ENCODE measurements around the gene PLEKHD1.

GRCh38 chr14:69493038-69493437 is 8.5 kb downstream of the PLEKHD1 start:
- TF ChIP-seq CTCF (IDR thresholded peaks at IDR 0.05) (no peak), EZH2 (IDR thresholded peaks at IDR 0.05) (no peak)

All from neural progenitor cell (in vitro differentiated cells).